Kidney epithelial cell (primary cell): Measurements from ENCODE around the gene ZNF396. TPM values are rescaled to one million over a fixed set of nuclear protein-coding genes. Genes with fewer than 3 reads are reported as not detected.
A peak's percentile ranks its signal among the peaks of the same experiment; 100 is the strongest.

Experiments used
- DNase-seq: peaks from one replicate; pipeline ENCODE4 v3.0.0-alpha.2; 2010; ENCODE audit warnings: low read depth
- H3K27me3 ChIP-seq: 2 replicates; pipeline ENCODE4 v1.6.0; 2011; ENCODE audit warnings: low read length; ENCODE audit not compliant: control insufficient read depth, insufficient read depth
- H3K36me3 ChIP-seq: 2 replicates; pipeline ENCODE4 v1.5.1; 2011; ENCODE audit warnings: low read length; ENCODE audit not compliant: control insufficient read depth, insufficient read depth
- H3K4me3 ChIP-seq: 2 replicates; pipeline ENCODE4 v1.5.1; 2011; ENCODE audit warnings: low read depth, mild to moderate bottlenecking, control low read depth, low read length
- CTCF ChIP-seq: IDR thresholded peaks from 2 replicates; pipeline ENCODE4 v1.5.1; 2011; ENCODE audit warnings: mild to moderate bottlenecking, moderate library complexity, low read length, control low read depth, inconsistent platforms; ENCODE audit not compliant: insufficient read depth, poor library complexity, severe bottlenecking
- total RNA-seq: library from RNA; depleted of rRNA; stranded (reverse); fragments of >200 nt; gene quantifications from 2 replicates; pipeline ENCODE4 v1.2.3, GENCODE V29; 2015

ZNF396 gene
- total RNA-seq, 1 donor from 2014 or later = 2.0 TPM

GRCh38 chr18:35379421-35379820 is 2.3 kb upstream of the ZNF396 start:
- H3K27me3 ChIP-seq = peaks cover 2% of the 10 kb centered on the region
- no peaks in the 10 kb centered on the region for H3K36me3 ChIP-seq
- TF ChIP-seq CTCF = no peak
- no peak for DNase-seq
- no peak overlapping the region for H3K4me3 ChIP-seq

- Histone ChIP-seq H3K27me3 (peaks cover 2% of the 10 kb centered on the region), H3K4me3 (no peak overlapping the region), H3K36me3 (no peaks in the 10 kb centered on the region)
- TF ChIP-seq CTCF = no peak
- no peak for DNase-seq
These were observed 1.4 kb upstream of the ZNF396 start for GRCh38 chr18:35378574-35378896.

- no peak for TF ChIP-seq CTCF
- DNase-seq = no peak
- no peak overlapping the region for H3K4me3 ChIP-seq
- no peaks in the 10 kb centered on the region for H3K36me3 ChIP-seq
- peaks cover 2% of the 10 kb centered on the region for H3K27me3 ChIP-seq
These were observed 887 bp upstream of the ZNF396 start for GRCh38 chr18:35377875-35378573.

GRCh38 chr18:35376393-35376741 is 770 bp downstream of the ZNF396 start:
- no peak for TF ChIP-seq CTCF
- DNase-seq = no peak
- no peaks in the 10 kb centered on the region for H3K36me3 ChIP-seq
- peaks cover 2% of the 10 kb centered on the region for H3K27me3 ChIP-seq
- peak overlapping the region; percentile 85 for H3K4me3 ChIP-seq

GRCh38 chr18:35374708-35375107 is 2.4 kb downstream of the ZNF396 start:
- no peak overlapping the region for H3K4me3 ChIP-seq

More at GRCh38 chr18:35374708-35375107, 2.4 kb downstream of the ZNF396 start:
- Histone ChIP-seq H3K27me3 (peaks cover 2% of the 10 kb centered on the region), H3K36me3 (no peaks in the 10 kb centered on the region)
- DNase-seq = no peak
- TF ChIP-seq CTCF = no peak
